ENCODE results near the gene METTL1. TPM values are rescaled to one million over a fixed set of nuclear protein-coding genes. Genes with fewer than 3 reads are reported as not detected.
"Not testable (repeated sequence)": the region's sequence is repeated elsewhere in the genome, so short reads cannot be mapped to it uniquely, and the experiment has no call there.

Gene METTL1
- total RNA-seq, 4 donors from 2014 or later, result 11.2 to 39.3 (median 15.2) TPM

- DNase-seq (ENCODE audit: low spot score) (no peak), ATAC-seq (ENCODE audit: low FRiP score) (no peak)
- no peak for TF ChIP-seq CTCF (IDR thresholded peaks at IDR 0.05)
Measured at GRCh38 chr12:57775044-57775443, 3.1 kb upstream of the METTL1 start.

- not testable (repeated sequence) for ATAC-seq (ENCODE audit: low FRiP score); DNase-seq (ENCODE audit: low spot score)
Measured at GRCh38 chr12:57774634-57775033, 2.7 kb upstream of the METTL1 start.

- TF ChIP-seq CTCF (IDR thresholded peaks at IDR 0.05), result no peak
- DNase-seq (ENCODE audit: low spot score), result no peak
- ATAC-seq (ENCODE audit: low FRiP score), result peak; percentile 58
Measured at GRCh38 chr12:57772429-57773322, 771 bp upstream of the METTL1 start, which contains the start of gene EEF1AKMT3. Gene EEF1AKMT3 (plus strand): TSS chr12:57772614. CDS start chr12:57772725, 111 bp downstream.

GRCh38 chr12:57771236-57771872 lies 551 bp downstream of the METTL1 start:
- peak; percentile 85 for DNase-seq (ENCODE audit: low spot score)
- ATAC-seq (ENCODE audit: low FRiP score), result peak; percentile 83
- TF ChIP-seq CTCF (IDR thresholded peaks at IDR 0.05), result no peak

GRCh38 chr12:57770734-57771133 lies 1.2 kb downstream of the METTL1 start:
- DNase-seq (ENCODE audit: low spot score) (no peak), ATAC-seq (ENCODE audit: low FRiP score) (no peak)
- no peak for TF ChIP-seq CTCF (IDR thresholded peaks at IDR 0.05)

- DNase-seq (ENCODE audit: low spot score) (no peak), ATAC-seq (ENCODE audit: low FRiP score) (no peak)
- no peak for TF ChIP-seq CTCF (IDR thresholded peaks at IDR 0.05)
Measured at GRCh38 chr12:57769594-57769993, 2.3 kb downstream of the METTL1 start.

GRCh38 chr12:57767876-57768275 lies 4.0 kb downstream of the METTL1 start:
- DNase-seq (ENCODE audit: low spot score) (no peak), ATAC-seq (ENCODE audit: low FRiP score) (no peak)
- no peak for TF ChIP-seq CTCF (IDR thresholded peaks at IDR 0.05)

Measured in omental fat pad (tissue), 4 donors.